A549 treated with AZD2906 at 1 μM for 4 hours (cell line): Measurements from ENCODE around the gene MGAT5B. TPM values are rescaled to one million over a fixed set of nuclear protein-coding genes. Genes with fewer than 3 reads are reported as not detected.

ENCODE experiments used
- total RNA-seq: library from RNA; stranded (reverse); fragments of 200-300 nt; extraction: Qiagen RNA extraction; gene quantifications from 5 replicates; pipeline ENCODE4 v1.2.3, GENCODE V29; 2022

Gene MGAT5B, protein sequence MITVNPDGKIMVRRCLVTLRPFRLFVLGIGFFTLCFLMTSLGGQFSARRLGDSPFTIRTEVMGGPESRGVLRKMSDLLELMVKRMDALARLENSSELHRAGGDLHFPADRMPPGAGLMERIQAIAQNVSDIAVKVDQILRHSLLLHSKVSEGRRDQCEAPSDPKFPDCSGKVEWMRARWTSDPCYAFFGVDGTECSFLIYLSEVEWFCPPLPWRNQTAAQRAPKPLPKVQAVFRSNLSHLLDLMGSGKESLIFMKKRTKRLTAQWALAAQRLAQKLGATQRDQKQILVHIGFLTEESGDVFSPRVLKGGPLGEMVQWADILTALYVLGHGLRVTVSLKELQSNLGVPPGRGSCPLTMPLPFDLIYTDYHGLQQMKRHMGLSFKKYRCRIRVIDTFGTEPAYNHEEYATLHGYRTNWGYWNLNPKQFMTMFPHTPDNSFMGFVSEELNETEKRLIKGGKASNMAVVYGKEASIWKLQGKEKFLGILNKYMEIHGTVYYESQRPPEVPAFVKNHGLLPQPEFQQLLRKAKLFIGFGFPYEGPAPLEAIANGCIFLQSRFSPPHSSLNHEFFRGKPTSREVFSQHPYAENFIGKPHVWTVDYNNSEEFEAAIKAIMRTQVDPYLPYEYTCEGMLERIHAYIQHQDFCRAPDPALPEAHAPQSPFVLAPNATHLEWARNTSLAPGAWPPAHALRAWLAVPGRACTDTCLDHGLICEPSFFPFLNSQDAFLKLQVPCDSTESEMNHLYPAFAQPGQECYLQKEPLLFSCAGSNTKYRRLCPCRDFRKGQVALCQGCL
- total RNA-seq: 16.8 to 21.4 TPM (median 20.1 TPM) in 5 replicates

DNA sequence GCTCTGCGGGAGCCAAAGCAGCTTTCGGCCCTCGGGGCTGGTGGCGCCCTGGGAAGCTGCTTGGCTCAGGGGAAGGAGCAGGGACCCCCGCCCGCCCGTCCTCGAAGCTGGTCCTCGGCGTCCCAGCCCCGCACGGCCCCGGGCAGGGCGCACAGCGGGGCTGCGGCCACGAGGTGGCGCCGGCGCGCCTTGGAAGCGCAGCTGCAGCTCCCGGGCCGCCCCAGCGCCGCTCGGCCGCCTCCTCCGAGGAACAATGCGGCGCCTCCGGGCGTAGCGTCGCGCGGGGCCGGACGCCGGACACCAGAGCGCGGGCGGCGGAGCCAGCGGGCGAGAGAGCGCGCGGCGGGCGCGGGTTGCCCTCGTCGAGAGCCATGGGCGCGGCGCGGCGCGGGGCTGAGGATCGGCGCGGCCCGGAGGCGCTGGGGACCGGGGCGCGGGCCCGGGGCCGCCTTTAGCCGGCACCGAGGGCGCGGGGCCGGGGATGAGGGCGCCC, at the start of gene MGAT5B:
MGAT5B (plus strand) TSS at position 229 of the 493 bp plus-strand sequence. CDS start 626 bp downstream, outside the sequence.

Other genes with a start within 250 kb of the MGAT5B start
- 0.20 to 0.28 TPM (median 0.26 TPM) in 5 replicates for gene ST6GALNAC1, start 224.6 kb upstream of the MGAT5B start, total RNA-seq
- gene MXRA7, start 157.4 kb upstream of the MGAT5B start, total RNA-seq: 62.0 to 65.0 TPM (median 64.4 TPM) in 5 replicates
- gene JMJD6, start 141.8 kb upstream of the MGAT5B start, total RNA-seq: 77.3 to 80.6 TPM (median 78.6 TPM) in 5 replicates
- gene METTL23, start 141.6 kb upstream of the MGAT5B start, total RNA-seq: 54.0 to 64.4 TPM (median 59.5 TPM) in 5 replicates
- 408 to 455 TPM (median 433 TPM) in 5 replicates for gene SRSF2, start 131.1 kb upstream of the MGAT5B start, total RNA-seq
- 19.8 to 21.5 TPM (median 20.3 TPM) in 5 replicates for gene MFSD11, start 130.3 kb upstream of the MGAT5B start, total RNA-seq